ENCODE data around the gene ZNF419.

- TF ChIP-seq POLR2A (IDR thresholded peaks at IDR 0.05) (no peak), CTCF (IDR thresholded peaks at IDR 0.05) (no peak)
These were observed 21.1 kb upstream of the ZNF419 start for GRCh38 chr19:57466489-57466888.
